Astrocyte (in vitro differentiated cells and primary cell): Measurements from ENCODE around the gene TEX2. TPM values are rescaled to one million over a fixed set of nuclear protein-coding genes. Genes with fewer than 3 reads are reported as not detected.

Experiments
- DNase-seq: peaks from one replicate; pipeline ENCODE4 v3.0.0-alpha.2; 2010; ENCODE audit warnings: low read depth
- FAIRE-seq: peaks from 2 replicates; lab custom pipeline; 2011; peaks lifted over from hg19 to GRCh38; lab: Jason Lieb, UNC
- H2AFZ ChIP-seq: 2 replicates; pipeline ENCODE4 v1.6.0; 2012; ENCODE audit warnings: low read depth, low read length, inconsistent platforms
- H3K27ac ChIP-seq: 2 replicates; pipeline ENCODE4 v1.5.1; 2011; ENCODE audit warnings: low read depth, low read length, inconsistent platforms
- H3K27me3 ChIP-seq: 2 replicates; pipeline ENCODE4 v1.6.0; 2011; ENCODE audit warnings: low read length, inconsistent platforms; ENCODE audit not compliant: insufficient read depth
- H3K36me3 ChIP-seq: 2 replicates; pipeline ENCODE4 v1.5.1; 2011; ENCODE audit warnings: low read length, inconsistent platforms; ENCODE audit not compliant: insufficient read depth
- H3K4me1 ChIP-seq: 2 replicates; pipeline ENCODE4 v1.5.1; 2011; ENCODE audit warnings: low read length, inconsistent platforms; ENCODE audit not compliant: insufficient read depth
- H3K4me2 ChIP-seq: 2 replicates; pipeline ENCODE4 v1.6.0; 2012; ENCODE audit warnings: low read length, inconsistent platforms
- H3K4me3 ChIP-seq: 2 replicates; pipeline ENCODE4 v1.5.1; 2011; ENCODE audit warnings: low read depth, mild to moderate bottlenecking, low read length, inconsistent platforms; ENCODE audit not compliant: insufficient read depth
- H3K79me2 ChIP-seq: 2 replicates; pipeline ENCODE4 v1.6.0; 2012; ENCODE audit warnings: mild to moderate bottlenecking, low read length, inconsistent platforms; ENCODE audit not compliant: insufficient read depth
- H3K9ac ChIP-seq: 2 replicates; pipeline ENCODE4 v1.6.0; 2012; ENCODE audit warnings: mild to moderate bottlenecking, low read length, inconsistent platforms
- H3K9me3 ChIP-seq: 2 replicates; pipeline ENCODE4 v1.5.1; 2012; ENCODE audit warnings: low read depth, mild to moderate bottlenecking, low read length, inconsistent platforms; ENCODE audit not compliant: insufficient read depth
- H4K20me1 ChIP-seq: 2 replicates; pipeline ENCODE4 v1.6.0; 2012; ENCODE audit warnings: low read length, inconsistent platforms; ENCODE audit not compliant: insufficient read depth
- H3K27ac Mint-ChIP-seq: one replicate; pipeline ENCODE4 v1.8.0; 2021; ENCODE audit warnings: mild to moderate bottlenecking, mixed read lengths; ENCODE audit not compliant: unreplicated experiment
- H3K27me3 Mint-ChIP-seq: one replicate; pipeline ENCODE4 v1.8.0; 2021; ENCODE audit warnings: low read depth, mixed read lengths; ENCODE audit not compliant: unreplicated experiment
- H3K36me3 Mint-ChIP-seq: one replicate; pipeline ENCODE4 v1.8.0; 2021; ENCODE audit warnings: low read depth, mixed read lengths; ENCODE audit not compliant: unreplicated experiment
- H3K4me1 Mint-ChIP-seq: one replicate; pipeline ENCODE4 v1.8.0; 2021; ENCODE audit warnings: low read depth, mixed read lengths; ENCODE audit not compliant: unreplicated experiment
- H3K4me3 Mint-ChIP-seq: one replicate; pipeline ENCODE4 v1.8.0; 2021; ENCODE audit warnings: mild to moderate bottlenecking, moderate library complexity, mixed read lengths; ENCODE audit not compliant: unreplicated experiment
- H3K9me3 Mint-ChIP-seq: one replicate; pipeline ENCODE4 v1.8.0; 2021; ENCODE audit warnings: mild to moderate bottlenecking, mixed read lengths; ENCODE audit not compliant: unreplicated experiment
- EZH2 ChIP-seq: IDR thresholded peaks from 2 replicates; pipeline ENCODE4 v1.6.1; 2012; ENCODE audit warnings: mild to moderate bottlenecking, low read length, inconsistent platforms; ENCODE audit not compliant: insufficient read depth
- total RNA-seq: library from RNA; stranded (reverse); gene quantifications from 2 replicates; pipeline ENCODE4 v1.2.1, GENCODE V29; 2021
- TF ChIP-seq, protein P1 (sequence below): IDR thresholded peaks from 2 replicates; pipeline ENCODE4 v1.5.1; 2011; ENCODE audit warnings: low read depth, mild to moderate bottlenecking, inconsistent platforms, low read length, moderate library complexity; ENCODE audit not compliant: insufficient read depth

Gene TEX2
- total RNA-seq, 1 donor from 2014 or later, result 56.1 TPM

DNA sequence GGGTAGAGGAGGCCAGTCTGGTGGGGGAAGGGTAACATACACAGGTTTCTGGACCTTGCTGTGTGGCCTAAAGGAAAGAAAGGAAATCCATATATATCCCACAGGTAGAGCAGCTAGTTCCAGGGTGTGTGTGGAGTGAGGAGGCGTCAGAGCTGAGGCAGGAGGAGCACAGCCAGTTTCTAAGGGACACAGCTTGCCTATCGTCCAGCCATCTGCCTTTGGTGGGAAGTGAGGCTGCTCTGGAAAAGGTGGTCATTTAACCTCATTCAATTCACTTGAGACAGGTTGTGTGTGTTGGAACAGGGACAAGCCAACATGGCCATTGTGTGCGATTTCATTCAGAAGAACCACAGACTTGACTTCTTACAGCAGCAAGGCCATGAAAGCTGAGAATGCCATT, 96.2 kb downstream of the TEX2 start:
- no peaks in the 10 kb centered on the region for H3K27me3 Mint-ChIP-seq
- H3K27me3 ChIP-seq, result no peaks in the 10 kb centered on the region
- no peak overlapping the region for H3K9ac ChIP-seq
- H3K4me1 Mint-ChIP-seq, result peaks cover 4% of the 10 kb centered on the region
- FAIRE-seq (no peak), DNase-seq (no peak)
- no peaks in the 10 kb centered on the region for H3K36me3 ChIP-seq
- H3K79me2 ChIP-seq, result no peaks in the 10 kb centered on the region
- no peak overlapping the region for H2AFZ ChIP-seq
- H3K9me3 Mint-ChIP-seq, result no peaks in the 10 kb centered on the region
- H3K27ac Mint-ChIP-seq, result no peak overlapping the region
- no peak overlapping the region for H3K4me2 ChIP-seq
- no peaks in the 10 kb centered on the region for H3K9me3 ChIP-seq
- H3K4me3 ChIP-seq, result no peak overlapping the region
- TF ChIP-seq EZH2, result no peak
- TF ChIP-seq, protein P1, sequence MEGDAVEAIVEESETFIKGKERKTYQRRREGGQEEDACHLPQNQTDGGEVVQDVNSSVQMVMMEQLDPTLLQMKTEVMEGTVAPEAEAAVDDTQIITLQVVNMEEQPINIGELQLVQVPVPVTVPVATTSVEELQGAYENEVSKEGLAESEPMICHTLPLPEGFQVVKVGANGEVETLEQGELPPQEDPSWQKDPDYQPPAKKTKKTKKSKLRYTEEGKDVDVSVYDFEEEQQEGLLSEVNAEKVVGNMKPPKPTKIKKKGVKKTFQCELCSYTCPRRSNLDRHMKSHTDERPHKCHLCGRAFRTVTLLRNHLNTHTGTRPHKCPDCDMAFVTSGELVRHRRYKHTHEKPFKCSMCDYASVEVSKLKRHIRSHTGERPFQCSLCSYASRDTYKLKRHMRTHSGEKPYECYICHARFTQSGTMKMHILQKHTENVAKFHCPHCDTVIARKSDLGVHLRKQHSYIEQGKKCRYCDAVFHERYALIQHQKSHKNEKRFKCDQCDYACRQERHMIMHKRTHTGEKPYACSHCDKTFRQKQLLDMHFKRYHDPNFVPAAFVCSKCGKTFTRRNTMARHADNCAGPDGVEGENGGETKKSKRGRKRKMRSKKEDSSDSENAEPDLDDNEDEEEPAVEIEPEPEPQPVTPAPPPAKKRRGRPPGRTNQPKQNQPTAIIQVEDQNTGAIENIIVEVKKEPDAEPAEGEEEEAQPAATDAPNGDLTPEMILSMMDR, result no peak
- no peaks in the 10 kb centered on the region for H3K4me1 ChIP-seq
- no peak overlapping the region for H3K4me3 Mint-ChIP-seq
- H3K27ac ChIP-seq, result no peak overlapping the region
- H4K20me1 ChIP-seq, result no peaks in the 10 kb centered on the region
- peaks cover 26% of the 10 kb centered on the region for H3K36me3 Mint-ChIP-seq

DNA sequence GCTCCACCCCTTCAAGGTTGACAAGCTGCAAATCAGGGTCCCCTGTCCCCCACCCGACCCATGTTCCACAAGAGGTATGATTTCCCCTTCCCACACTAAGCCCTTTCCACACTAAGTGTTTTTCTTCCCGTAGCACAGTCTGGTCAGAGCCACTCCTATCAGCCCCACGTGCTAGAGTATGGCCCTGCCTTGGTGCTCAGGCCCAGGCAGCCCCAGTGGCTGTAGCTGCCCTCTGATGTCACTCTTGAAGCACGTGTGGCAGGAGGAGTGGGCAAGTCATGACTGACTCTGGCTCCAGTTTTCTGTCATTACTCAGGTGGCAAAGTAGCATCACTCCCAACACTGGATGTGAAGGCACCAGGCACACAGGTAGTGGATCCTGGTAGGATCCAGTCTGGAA, 97.7 kb downstream of the TEX2 start:
- Histone ChIP-seq H3K27me3 (no peaks in the 10 kb centered on the region), H3K4me2 (no peak overlapping the region), H4K20me1 (no peaks in the 10 kb centered on the region), H3K4me1 (no peaks in the 10 kb centered on the region), H3K79me2 (no peaks in the 10 kb centered on the region), H3K4me3 (no peak overlapping the region), H2AFZ (no peak overlapping the region), H3K36me3 (no peaks in the 10 kb centered on the region), H3K9me3 (no peaks in the 10 kb centered on the region), H3K27ac (no peak overlapping the region), H3K9ac (no peak overlapping the region)
- no peak for DNase-seq
- TF ChIP-seq EZH2, result no peak
- TF ChIP-seq, protein P1, result no peak
- no peak overlapping the region for H3K27ac Mint-ChIP-seq
- H3K4me1 Mint-ChIP-seq, result peaks cover 9% of the 10 kb centered on the region
- peaks cover 18% of the 10 kb centered on the region for H3K36me3 Mint-ChIP-seq
- FAIRE-seq, result no peak
- no peaks in the 10 kb centered on the region for H3K9me3 Mint-ChIP-seq
- H3K4me3 Mint-ChIP-seq, result no peak overlapping the region
- no peaks in the 10 kb centered on the region for H3K27me3 Mint-ChIP-seq

- no peaks in the 10 kb centered on the region for H3K36me3 ChIP-seq
Observed at GRCh38 chr17:64164596-64165285, 98.3 kb downstream of the TEX2 start.

More at GRCh38 chr17:64164596-64165285, 98.3 kb downstream of the TEX2 start:
- Histone ChIP-seq H3K27me3 (no peaks in the 10 kb centered on the region), H2AFZ (no peak overlapping the region), H3K4me1 (no peaks in the 10 kb centered on the region), H3K9ac (no peak overlapping the region), H3K9me3 (no peaks in the 10 kb centered on the region), H3K4me2 (no peak overlapping the region), H3K4me3 (no peak overlapping the region), H4K20me1 (no peaks in the 10 kb centered on the region), H3K79me2 (no peaks in the 10 kb centered on the region), H3K27ac (no peak overlapping the region)
- peak overlapping the region; percentile 34 for H3K27ac Mint-ChIP-seq
- TF ChIP-seq EZH2, result no peak
- TF ChIP-seq, protein P1, result no peak
- no peak overlapping the region for H3K4me3 Mint-ChIP-seq
- FAIRE-seq (no peak), DNase-seq (no peak)
- no peaks in the 10 kb centered on the region for H3K27me3 Mint-ChIP-seq
- H3K4me1 Mint-ChIP-seq, result peaks cover 9% of the 10 kb centered on the region
- H3K36me3 Mint-ChIP-seq, result peaks cover 16% of the 10 kb centered on the region
- no peaks in the 10 kb centered on the region for H3K9me3 Mint-ChIP-seq
